NCI-H2227 (cell line): Measurements from ENCODE around the gene LRR1.
A peak's percentile ranks its signal among the peaks of the same experiment; 100 is the strongest.
"Not testable (repeated sequence)": the region's sequence is repeated elsewhere in the genome, so short reads cannot be mapped to it uniquely, and the experiment has no call there.

Experiments used
- DNase-seq: peaks from one replicate; lab custom pipeline; 2025; ENCODE audit not compliant: unreplicated experiment; lab: John Stamatoyannopoulos, UW

Gene LRR1

GRCh38 chr14:49585803-49586672, 12.7 kb upstream of the LRR1 start, which contains the start of gene RPS29:
Gene RPS29, minus strand, starts transcription at chr14:49586380. Its CDS starts 34 bp downstream, at chr14:49586346.
- DNase-seq: peak; percentile 99

- peak; percentile 80 for DNase-seq
Measured at GRCh38 chr14:49586673-49587460, 11.9 kb upstream of the LRR1 start.

DNA sequence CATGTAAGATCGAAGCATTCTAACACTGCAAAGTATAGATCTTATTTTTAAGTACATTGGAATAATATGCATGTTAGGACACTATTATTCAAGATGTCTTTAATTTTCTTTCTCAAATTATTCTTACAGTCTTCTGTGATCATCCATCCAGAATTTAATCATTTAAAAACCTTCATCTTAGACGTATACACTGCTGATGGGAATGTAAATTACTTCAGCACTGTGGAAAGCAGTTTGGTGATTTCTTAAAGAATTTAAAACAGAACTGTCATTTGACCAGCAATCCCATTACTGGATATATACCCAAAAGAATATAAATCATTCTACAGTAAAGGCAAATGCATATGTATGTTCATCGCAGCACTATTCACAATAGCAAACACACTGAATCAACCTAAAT, 9.4 kb upstream of the LRR1 start:
- DNase-seq: no peak

GRCh38 chr14:49593016-49593415, 5.7 kb upstream of the LRR1 start:
- no peak for DNase-seq

DNA sequence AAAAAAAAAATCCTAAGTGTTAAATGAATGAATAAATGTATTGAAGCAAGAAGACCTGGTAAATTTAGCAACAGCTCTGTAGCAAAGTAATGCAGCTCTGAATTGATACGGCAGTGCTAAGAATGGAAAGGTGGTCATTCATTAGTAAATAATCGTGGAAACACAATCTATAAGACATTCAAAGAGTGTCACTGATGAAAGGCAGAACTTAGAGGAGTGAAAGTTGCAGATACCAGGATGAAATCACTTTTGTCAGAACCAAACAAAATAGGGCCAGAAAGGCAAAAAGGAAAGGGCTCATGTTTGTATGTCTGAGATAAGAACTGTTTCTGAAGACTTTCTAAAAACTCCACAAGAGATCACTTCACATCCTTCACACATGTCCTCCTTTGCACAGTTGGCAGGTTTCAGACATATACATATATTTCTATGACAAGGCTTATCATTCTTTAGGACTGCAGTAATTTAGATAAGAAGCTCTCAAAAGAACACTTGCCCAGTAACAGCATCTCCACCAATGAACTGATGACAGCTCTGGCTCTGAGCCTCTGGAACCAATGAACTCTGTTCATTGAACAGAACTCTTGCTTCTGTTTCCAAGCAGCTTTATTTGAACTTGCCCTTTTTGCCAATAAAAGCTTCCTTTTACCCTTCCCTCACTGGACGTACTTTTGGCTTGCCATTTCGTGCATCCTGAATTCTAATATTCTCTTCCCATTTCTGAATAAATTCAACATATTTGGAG, 4.2 kb upstream of the LRR1 start:
- no peak for DNase-seq

DNA sequence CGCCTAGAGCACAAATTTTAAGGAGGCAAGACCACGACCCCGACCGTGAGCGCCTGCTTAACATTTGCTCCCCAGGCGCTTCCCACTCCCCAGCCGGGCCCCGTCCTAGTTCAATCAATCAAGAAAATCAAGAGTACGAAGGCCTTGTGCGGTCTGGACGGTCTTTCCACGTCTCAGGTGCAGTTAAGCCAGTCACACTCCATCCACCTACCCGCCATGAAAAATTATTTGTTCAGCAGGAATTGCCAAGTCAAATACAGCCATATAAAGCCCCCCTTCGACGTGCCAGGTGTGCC, 603 bp upstream of the LRR1 start:
- peak; percentile 63 for DNase-seq

DNA sequence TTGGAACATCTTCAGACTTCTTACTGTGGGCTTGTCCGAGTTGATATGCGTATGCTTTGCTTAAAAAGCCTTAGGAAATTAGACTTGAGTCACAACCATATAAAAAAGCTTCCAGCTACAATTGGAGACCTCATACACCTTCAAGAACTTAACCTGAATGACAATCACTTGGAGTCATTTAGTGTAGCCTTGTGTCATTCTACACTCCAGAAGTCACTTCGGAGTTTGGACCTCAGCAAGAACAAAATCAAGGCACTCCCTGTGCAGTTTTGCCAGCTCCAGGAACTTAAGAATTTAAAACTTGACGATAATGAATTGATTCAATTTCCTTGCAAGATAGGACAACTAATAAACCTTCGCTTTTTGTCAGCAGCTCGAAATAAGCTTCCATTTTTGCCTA, 8.8 kb downstream of the LRR1 start:
- DNase-seq: no peak

DNA sequence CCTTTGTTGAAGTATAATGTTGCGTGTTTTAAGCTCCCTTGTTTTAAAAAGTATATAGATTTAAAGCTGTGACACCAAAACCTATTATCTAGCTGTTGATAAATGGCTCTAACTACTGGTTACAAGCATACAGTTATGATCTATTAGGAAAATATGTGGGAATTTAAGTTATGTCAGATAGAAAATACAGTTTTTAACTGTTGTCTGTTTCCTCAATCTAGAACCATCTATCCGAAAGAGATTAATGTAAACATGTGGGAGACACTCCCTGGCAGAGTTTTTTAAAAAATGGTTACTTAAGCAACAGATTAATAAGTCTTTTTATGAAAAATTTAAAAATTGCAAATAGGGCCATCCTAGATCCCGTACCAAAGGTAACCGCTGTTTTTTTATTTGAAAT, 13.5 kb downstream of the LRR1 start:
- no peak for DNase-seq

- DNase-seq: no peak
Measured at GRCh38 chr14:49612671-49613070, 13.9 kb downstream of the LRR1 start.

GRCh38 chr14:49614196-49614595, 15.5 kb downstream of the LRR1 start:
- DNase-seq: no peak

DNA sequence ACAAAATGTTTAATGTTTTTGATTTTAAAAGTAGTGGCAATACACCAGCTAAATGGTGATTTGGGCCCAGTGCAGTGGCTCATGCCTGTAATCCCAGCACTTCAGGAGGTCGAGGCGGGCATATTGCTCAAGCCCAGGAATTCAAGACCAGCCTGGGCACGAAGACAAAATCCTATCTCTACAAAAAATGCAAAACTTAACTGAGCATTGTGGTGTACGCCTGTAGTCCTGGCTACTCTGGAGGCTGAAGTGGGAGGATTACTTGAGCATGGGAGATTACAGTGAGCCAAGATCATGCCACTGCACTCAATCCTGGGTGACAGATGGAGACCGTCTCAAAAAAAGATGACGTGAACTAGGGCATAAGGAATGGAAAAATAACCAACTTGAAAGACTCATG, 17.0 kb downstream of the LRR1 start:
- DNase-seq: no peak

DNA sequence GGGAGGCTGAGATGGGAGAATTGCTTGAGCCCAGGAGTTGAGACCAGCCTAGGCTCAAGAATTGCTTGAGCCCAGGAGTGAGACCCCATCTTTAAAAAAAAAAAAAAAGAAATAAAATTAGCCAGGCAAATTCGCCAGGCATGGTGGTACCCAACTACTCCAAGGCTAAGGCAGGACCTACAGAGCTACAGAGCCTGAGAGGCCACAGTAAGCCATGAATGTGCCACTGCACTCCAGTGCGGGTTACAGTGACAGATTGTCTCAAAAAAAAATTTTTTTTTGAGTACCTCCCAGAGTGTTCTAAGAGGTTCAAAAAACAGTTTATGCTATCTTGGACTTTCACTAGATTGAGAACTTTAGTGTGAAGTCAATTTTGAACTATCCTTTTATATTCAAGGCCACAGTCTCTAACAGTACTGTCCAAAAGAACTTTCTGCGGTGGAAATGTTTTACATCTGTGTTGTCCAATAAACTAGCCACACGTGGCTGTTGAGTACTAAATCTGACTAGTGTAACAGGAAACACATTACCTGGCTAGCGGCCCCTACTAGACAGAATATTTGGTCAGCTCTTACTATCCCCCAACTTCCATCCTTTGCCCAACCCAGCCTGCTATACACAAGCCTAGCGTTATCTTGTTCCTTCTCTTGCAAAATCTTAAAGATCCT, 19.2 kb downstream of the LRR1 start:
- DNase-seq: no peak

- not testable (repeated sequence) for DNase-seq
Measured at GRCh38 chr14:49619273-49619672, 20.5 kb downstream of the LRR1 start.

DNA sequence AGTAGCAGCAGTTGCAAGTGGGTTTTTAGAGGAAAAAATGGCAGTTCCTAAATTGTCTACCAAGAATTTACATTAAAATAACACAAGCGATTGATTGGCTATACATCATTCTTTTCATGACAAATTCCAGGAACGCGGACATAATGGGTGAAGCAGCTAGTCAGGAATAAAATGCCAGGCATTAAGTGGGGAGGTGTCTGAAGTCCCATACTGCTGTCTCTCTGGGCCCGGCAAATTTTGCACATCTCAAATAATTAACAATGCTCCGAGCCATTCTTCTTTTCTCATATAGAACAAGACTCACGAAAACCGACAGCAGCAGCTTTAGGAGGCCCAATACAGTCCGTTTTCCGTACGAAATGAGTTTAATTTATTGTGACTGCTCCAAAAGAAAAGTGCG, 21.0 kb downstream of the LRR1 start:
- DNase-seq: no peak

DNA sequence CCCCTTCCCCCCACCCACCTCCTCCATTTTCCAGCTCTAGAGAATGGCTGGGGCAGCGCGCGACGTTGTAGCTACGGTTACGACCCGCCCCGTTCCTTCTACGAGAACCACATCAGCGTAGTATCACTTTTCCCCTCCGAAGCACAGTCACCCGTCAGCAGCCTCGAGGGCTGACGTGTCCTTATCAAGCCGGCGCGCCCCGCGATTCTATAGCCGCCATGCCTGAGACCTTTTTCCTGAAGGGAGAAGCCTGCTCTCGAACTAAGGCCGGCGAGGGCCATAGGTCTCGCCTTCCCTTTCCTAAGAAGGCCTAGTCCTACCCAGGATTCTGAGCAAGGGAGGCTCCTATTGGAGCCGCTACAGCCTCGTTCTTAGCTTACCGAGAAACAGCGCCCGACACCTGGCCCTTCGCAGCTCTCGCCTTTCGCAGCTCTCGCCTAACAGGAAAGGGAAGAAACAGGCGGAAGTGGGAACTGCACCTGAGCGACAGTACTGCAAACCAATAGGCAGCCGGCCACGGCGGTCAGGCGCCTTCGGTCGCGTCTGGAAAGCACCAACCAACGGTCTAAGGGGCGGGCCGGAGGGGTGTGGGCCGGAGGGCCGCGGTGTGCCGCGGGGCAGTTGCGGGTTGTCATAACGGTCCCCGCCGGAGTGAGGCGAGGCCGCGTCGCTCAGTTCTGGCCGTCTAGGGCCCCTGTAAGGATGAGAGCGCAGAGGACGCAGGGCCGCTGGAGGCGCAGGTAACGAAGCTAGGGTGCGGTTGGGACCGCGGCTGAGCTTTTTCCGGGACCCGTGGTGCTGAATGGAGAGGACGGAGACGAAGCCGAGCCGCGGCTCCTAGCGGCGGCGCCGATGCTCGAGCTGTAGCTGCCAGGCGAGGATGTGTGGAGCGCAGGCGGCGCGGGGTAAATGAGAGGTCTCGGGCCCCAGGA, 21.7 kb downstream of the LRR1 start, which contains the start of the genes MGAT2 and RPL36AL:
TSS of gene MGAT2 (plus strand) at position 618 of the 932 bp plus-strand sequence. CDS start 470 bp downstream, outside the sequence.
TSS of gene RPL36AL (minus strand) at position 445 of the 932 bp plus-strand sequence. CDS start 1,522 bp downstream, outside the sequence.
- DNase-seq: peak; percentile 98

GRCh38 chr14:49621114-49621881, 22.6 kb downstream of the LRR1 start:
- peak; percentile 73 for DNase-seq

GRCh38 chr14:49622022-49622607, 23.4 kb downstream of the LRR1 start:
- DNase-seq: no peak

DNA sequence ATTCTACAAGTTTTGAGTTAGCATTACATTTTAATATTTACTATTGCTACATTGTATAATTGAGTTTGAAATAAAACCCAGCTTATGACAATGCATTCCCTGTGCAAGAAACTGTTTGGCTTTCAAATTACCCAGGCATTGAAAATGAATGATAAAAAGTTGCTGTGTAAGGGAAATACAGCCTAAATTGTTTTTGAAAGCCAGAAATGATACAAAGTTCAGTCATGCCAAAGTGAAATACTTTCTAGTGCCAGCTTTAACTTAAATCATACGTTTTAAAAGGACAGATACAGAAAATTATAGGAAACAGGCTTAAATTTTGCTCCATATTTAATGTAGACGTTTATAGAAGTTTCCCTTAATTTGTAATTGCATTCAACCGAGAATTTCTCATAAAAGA, 24.6 kb downstream of the LRR1 start:
- no peak for DNase-seq
